Measurements from ENCODE around the gene OR5T3. TPM values are rescaled to one million over a fixed set of nuclear protein-coding genes. Genes with fewer than 3 reads are reported as not detected.

OR5T3 gene
- total RNA-seq, 1 donor from 2014 or later = not detected

DNA sequence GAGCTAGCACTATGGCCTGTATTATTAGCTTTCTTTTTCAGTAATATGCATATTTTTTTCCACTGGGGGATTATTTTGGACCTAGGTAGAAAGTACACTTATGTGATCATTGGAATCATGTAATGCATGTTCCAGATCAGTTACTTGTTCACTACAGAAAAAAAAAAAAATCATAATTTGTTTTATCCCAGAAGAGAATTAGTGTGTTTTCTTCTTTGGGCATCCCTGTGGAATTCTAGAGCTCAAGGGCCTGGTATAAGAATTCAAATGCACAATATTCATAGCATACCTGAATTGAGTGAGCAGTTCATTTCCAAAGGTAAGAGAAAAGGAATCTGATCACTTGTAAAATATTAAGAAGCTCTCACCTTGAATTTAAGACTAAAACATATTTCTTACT, 21.8 kb downstream of the OR5T3 start, which contains the start of gene OR5T1:
Gene OR5T1, plus strand, starts transcription at position 301 of the 400 bp plus-strand sequence. CDS start 1,485 bp downstream, outside the sequence.
- TF ChIP-seq, protein P1, sequence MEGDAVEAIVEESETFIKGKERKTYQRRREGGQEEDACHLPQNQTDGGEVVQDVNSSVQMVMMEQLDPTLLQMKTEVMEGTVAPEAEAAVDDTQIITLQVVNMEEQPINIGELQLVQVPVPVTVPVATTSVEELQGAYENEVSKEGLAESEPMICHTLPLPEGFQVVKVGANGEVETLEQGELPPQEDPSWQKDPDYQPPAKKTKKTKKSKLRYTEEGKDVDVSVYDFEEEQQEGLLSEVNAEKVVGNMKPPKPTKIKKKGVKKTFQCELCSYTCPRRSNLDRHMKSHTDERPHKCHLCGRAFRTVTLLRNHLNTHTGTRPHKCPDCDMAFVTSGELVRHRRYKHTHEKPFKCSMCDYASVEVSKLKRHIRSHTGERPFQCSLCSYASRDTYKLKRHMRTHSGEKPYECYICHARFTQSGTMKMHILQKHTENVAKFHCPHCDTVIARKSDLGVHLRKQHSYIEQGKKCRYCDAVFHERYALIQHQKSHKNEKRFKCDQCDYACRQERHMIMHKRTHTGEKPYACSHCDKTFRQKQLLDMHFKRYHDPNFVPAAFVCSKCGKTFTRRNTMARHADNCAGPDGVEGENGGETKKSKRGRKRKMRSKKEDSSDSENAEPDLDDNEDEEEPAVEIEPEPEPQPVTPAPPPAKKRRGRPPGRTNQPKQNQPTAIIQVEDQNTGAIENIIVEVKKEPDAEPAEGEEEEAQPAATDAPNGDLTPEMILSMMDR (IDR thresholded peaks at IDR 0.05; ENCODE audit: insufficient read depth, low read length, severe bottlenecking) = no peak
- Histone ChIP-seq H3K4me3 (ENCODE audit: low read depth, low read length) (no peak within 1 kb of the TSS), H3K27me3 (ENCODE audit: control insufficient read depth, insufficient read depth, low read length) (no peaks in the 10 kb centered on the region), H3K36me3 (ENCODE audit: control insufficient read depth, insufficient read depth, low read length) (no peaks in the 10 kb centered on the region)
- FAIRE-seq (no peak), DNase-seq (ENCODE audit: low read depth) (no peak)

DNA sequence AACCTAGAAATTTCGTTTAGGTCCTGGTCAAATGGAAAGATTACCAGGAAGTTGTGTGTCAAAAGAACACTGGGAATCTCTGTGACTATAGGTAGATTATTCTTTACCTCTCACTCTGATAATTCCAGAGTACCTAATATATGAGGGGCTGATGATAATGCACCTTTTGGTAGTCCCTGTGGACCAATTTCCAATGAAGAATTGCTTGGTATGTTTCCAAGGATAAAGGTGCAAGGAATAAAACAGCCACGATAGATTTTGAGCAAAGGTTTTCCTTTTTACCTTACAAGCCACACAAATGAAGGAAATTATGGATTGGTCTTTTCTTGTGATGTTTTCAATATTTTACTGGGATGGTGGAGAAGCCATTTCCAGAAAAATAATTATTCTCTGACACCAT, 40.1 kb downstream of the OR5T3 start, which contains the start of gene OR8H1:
Gene OR8H1, minus strand, starts transcription at position 101 of the 400 bp plus-strand sequence. CDS start 1,192 bp downstream, outside the sequence.
- H3K27me3 ChIP-seq (ENCODE audit: control insufficient read depth, insufficient read depth, low read length) = no peaks in the 10 kb centered on the region
- TF ChIP-seq, protein P1 (IDR thresholded peaks at IDR 0.05; ENCODE audit: insufficient read depth, low read length, severe bottlenecking) = no peak
- FAIRE-seq (no peak), DNase-seq (ENCODE audit: low read depth) (no peak)
- H3K36me3 ChIP-seq (ENCODE audit: control insufficient read depth, insufficient read depth, low read length) = no peaks in the 10 kb centered on the region
- H3K4me3 ChIP-seq (ENCODE audit: low read depth, low read length) = no peak within 1 kb of the TSS

GRCh38 chr11:56296898-56297297, 44.8 kb downstream of the OR5T3 start:
- FAIRE-seq = no peak
- TF ChIP-seq, protein P1 (IDR thresholded peaks at IDR 0.05; ENCODE audit: insufficient read depth, low read length, severe bottlenecking) = no peak
- DNase-seq (ENCODE audit: low read depth) = no peak
- H3K4me3 ChIP-seq (ENCODE audit: low read depth, low read length) = no peak overlapping the region
- no peaks in the 10 kb centered on the region for H3K36me3 ChIP-seq (ENCODE audit: control insufficient read depth, insufficient read depth, low read length)
- H3K27me3 ChIP-seq (ENCODE audit: control insufficient read depth, insufficient read depth, low read length) = no peaks in the 10 kb centered on the region

Other genes with a start within 250 kb of the OR5T3 start
- not detected in 2 replicates for gene OR5AS1, start 224.6 kb upstream of the OR5T3 start, total RNA-seq
- gene OR8I2, start 158.9 kb upstream of the OR5T3 start, total RNA-seq = not detected in 2 replicates
- not detected in 2 replicates for gene OR8H2, start 148.6 kb upstream of the OR5T3 start, total RNA-seq
- gene OR8H3, start 129.9 kb upstream of the OR5T3 start, total RNA-seq = not detected in 2 replicates
- gene OR8J3, start 112.1 kb upstream of the OR5T3 start, total RNA-seq = not detected in 2 replicates
- not detected in 2 replicates for gene OR8K5, start 91.9 kb upstream of the OR5T3 start, total RNA-seq
- not detected in 2 replicates for gene OR5J2, start 75.6 kb upstream of the OR5T3 start, total RNA-seq
- not detected in 2 replicates for gene OR5T2, start 18.0 kb upstream of the OR5T3 start, total RNA-seq
- not detected in 2 replicates for gene OR5T1, start 21.9 kb downstream of the OR5T3 start, total RNA-seq
- gene OR8H1, start 40.0 kb downstream of the OR5T3 start, total RNA-seq = not detected in 2 replicates
- not detected in 2 replicates for gene OR8K3, start 62.9 kb downstream of the OR5T3 start, total RNA-seq
- gene OR8K1, start 93.8 kb downstream of the OR5T3 start, total RNA-seq = not detected in 2 replicates
- not detected in 2 replicates for gene OR8J1, start 102.0 kb downstream of the OR5T3 start, total RNA-seq
- gene OR8U1, start 123.4 kb downstream of the OR5T3 start, total RNA-seq = not detected in 2 replicates
- not detected in 2 replicates for gene OR5AL1, start 160.4 kb downstream of the OR5T3 start, total RNA-seq
- gene OR5M3, start 221.1 kb downstream of the OR5T3 start, total RNA-seq = not detected in 2 replicates
- not detected in 2 replicates for gene OR5M8, start 239.1 kb downstream of the OR5T3 start, total RNA-seq